ENCODE measurements around the gene ATG13. TPM values are rescaled to one million over a fixed set of nuclear protein-coding genes. Genes with fewer than 3 reads are reported as not detected.
A peak's percentile ranks its signal among the peaks of the same experiment; 100 is the strongest.

Gene ATG13
- total RNA-seq, 4 donors from 2014 or later, result 42.0 to 151 (median 98.0) TPM

GRCh38 chr11:46697303-46697702, 80.0 kb downstream of the ATG13 start:
- TF ChIP-seq POLR2A (IDR thresholded peaks at IDR 0.05) (no peak), CTCF (IDR thresholded peaks at IDR 0.05) (no peak)
- no peak for DNase-seq (ENCODE audit: low spot score in 2 of 2)
- WGBS, 2 donors, result 43 to 60% methylated on average over 3 of the region's 3 CpGs
- intact Hi-C loops (cut with DNase I; ENCODE audit: low total_unique reads), result no loop called here
- H3K4me3 ChIP-seq (ENCODE audit: low read depth, poor library complexity, severe bottlenecking), result no peak overlapping the region

GRCh38 chr11:46697723-46698122, 80.4 kb downstream of the ATG13 start:
- whole genome bisulfite sequencing, 2 donors, result 45 to 60% methylated on average over 2 of the region's 2 CpGs
- intact Hi-C loops (cut with DNase I; ENCODE audit: low total_unique reads), result no loop called here
- TF ChIP-seq CTCF (IDR thresholded peaks at IDR 0.05) (no peak), POLR2A (IDR thresholded peaks at IDR 0.05) (no peak)
- H3K4me3 ChIP-seq (ENCODE audit: low read depth, poor library complexity, severe bottlenecking), result no peak overlapping the region
- no peak for DNase-seq (ENCODE audit: low spot score in 2 of 2)

- H3K4me3 ChIP-seq (ENCODE audit: low read depth, poor library complexity, severe bottlenecking), result no peak overlapping the region
- intact Hi-C loops (cut with DNase I; ENCODE audit: low total_unique reads), result no loop called here
- no peak for TF ChIP-seq CTCF (IDR thresholded peaks at IDR 0.05)
- TF ChIP-seq POLR2A (IDR thresholded peaks at IDR 0.05), result no peak
Observed at GRCh38 chr11:46698597-46698996, 81.2 kb downstream of the ATG13 start.

GRCh38 chr11:46700241-46701077, 83.1 kb downstream of the ATG13 start, which contains the start of the genes ARHGAP1 and ZNF408:
ARHGAP1 (minus strand) TSS chr11:46700619; CDS start chr11:46696107, 4,512 bp downstream.
ZNF408 (plus strand) TSS chr11:46701031; CDS start chr11:46701048, 17 bp downstream.
- H3K4me3 ChIP-seq (ENCODE audit: low read depth, poor library complexity, severe bottlenecking), result peak within 1 kb of the TSS; percentile 79
- intact Hi-C loops (cut with DNase I; ENCODE audit: low total_unique reads), result no loop called here
- 1 to 2% methylated on average over 44 of the region's 44 CpGs for WGBS, 2 donors

More at GRCh38 chr11:46698597-46698996, 81.2 kb downstream of the ATG13 start:
- DNase-seq (ENCODE audit: low spot score in 2 of 2), result no peak
- 63 to 79% methylated on average over 1 of the region's 1 CpG for WGBS, 2 donors

GRCh38 chr11:46701078-46701654, 83.8 kb downstream of the ATG13 start:
- 2% methylated on average over 29 of the region's 29 CpGs for WGBS, 2 donors
- no peak for DNase-seq (ENCODE audit: low spot score in 2 of 2)
- peak overlapping the region; percentile 79 for H3K4me3 ChIP-seq (ENCODE audit: low read depth, poor library complexity, severe bottlenecking)
- TF ChIP-seq CTCF (IDR thresholded peaks at IDR 0.05), result no peak
- no peak for TF ChIP-seq POLR2A (IDR thresholded peaks at IDR 0.05)
- intact Hi-C loops (cut with DNase I; ENCODE audit: low total_unique reads), result no loop called here

More at GRCh38 chr11:46700241-46701077, 83.1 kb downstream of the ATG13 start, which contains the start of the genes ARHGAP1 and ZNF408:
- TF ChIP-seq CTCF (IDR thresholded peaks at IDR 0.05) (no peak), POLR2A (IDR thresholded peaks at IDR 0.05) (peak in 1 of 2 donors; percentile 15)
- DNase-seq (ENCODE audit: low spot score in 2 of 2), result peak; percentile 100

Measured in lower leg skin (tissue), 4 donors.